GM23338 (cell line): ENCODE measurements around the gene PARD3.

ENCODE experiments used
- CREB1 ChIP-seq: fragments of 250-450 bp; sonication (Bioruptor Pico); IDR thresholded peaks from 2 replicates; pipeline ENCODE4 v1.5.0; 2020; ENCODE audit warnings: low read depth, mild to moderate bottlenecking, moderate library complexity
- EZH2 ChIP-seq: fragments of 200-600 bp; sonication (generic); IDR thresholded peaks from one replicate; pipeline ENCODE4 v1.8.0; 2017; ENCODE audit warnings: antibody characterized with exemption, mild to moderate bottlenecking, low read depth; ENCODE audit not compliant: unreplicated experiment
- EZH2phosphoT487 ChIP-seq: fragments of 200-600 bp; sonication (generic); IDR thresholded peaks from one replicate; pipeline ENCODE4 v1.8.1; 2018; ENCODE audit warnings: antibody characterized with exemption; ENCODE audit not compliant: unreplicated experiment
- JUNB ChIP-seq: IDR thresholded peaks from one replicate; pipeline ENCODE4 v1.6.1; 2016; ENCODE audit warnings: antibody characterized with exemption; ENCODE audit not compliant: unreplicated experiment
- POLR2AphosphoS5 ChIP-seq: IDR thresholded peaks from 2 replicates; pipeline ENCODE4 v1.6.1; 2016; ENCODE audit warnings: antibody characterized with exemption, low read depth
- STAT1 ChIP-seq: IDR thresholded peaks from one replicate; pipeline ENCODE4 v1.6.1; 2016; ENCODE audit warnings: antibody characterized with exemption; ENCODE audit not compliant: unreplicated experiment
- ZNF114 ChIP-seq: fragments of 250-450 bp; sonication (Bioruptor Pico); IDR thresholded peaks from 2 replicates; pipeline ENCODE4 v1.5.0; 2020; ENCODE audit warnings: mild to moderate bottlenecking, moderate library complexity
- ZNF331 ChIP-seq: fragments of 250-450 bp; sonication (Bioruptor Pico); IDR thresholded peaks from 2 replicates; pipeline ENCODE4 v1.5.0; 2020; ENCODE audit warnings: low read depth, mild to moderate bottlenecking, moderate library complexity
- TF ChIP-seq, protein P1 (sequence below), 2 experiments: fragments of 200-600 bp in 1 of 2; sonication (generic) in 1 of 2; conservative IDR thresholded peaks; 2 replicates each; pipeline versions ENCODE4 v1.5.1 to v1.6.1; 2016 to 2017; ENCODE audit warnings: antibody characterized with exemption in 2 of 2, low read depth in 2 of 2, mild to moderate bottlenecking in 2 of 2, moderate library complexity in 1 of 2
- TF ChIP-seq, protein P2 (sequence below): IDR thresholded peaks from 2 replicates; pipeline ENCODE4 v1.6.1; 2016; ENCODE audit warnings: antibody characterized with exemption
- TF ChIP-seq, protein P3 (sequence below): IDR thresholded peaks from one replicate; pipeline ENCODE4 v1.6.1; 2018; ENCODE audit warnings: antibody characterized with exemption; ENCODE audit not compliant: unreplicated experiment

DNA sequence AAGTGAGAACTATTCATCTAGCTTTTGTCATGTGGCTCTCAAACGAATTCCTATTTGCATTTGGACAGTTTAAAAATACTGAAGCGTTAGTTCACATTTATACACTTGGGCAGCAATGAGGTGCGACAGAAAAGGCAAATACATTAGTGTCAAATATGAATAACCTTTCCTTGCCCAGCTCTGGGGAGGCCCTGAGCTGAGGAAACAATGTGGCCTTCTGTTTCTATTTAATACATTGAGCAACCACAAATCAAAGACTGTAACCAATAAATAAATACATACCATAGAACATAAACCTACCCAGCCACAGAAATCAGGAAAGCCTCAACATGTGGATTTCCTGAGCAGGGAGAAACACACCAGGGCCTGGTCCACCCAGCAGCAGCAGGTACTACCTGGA lies 585.2 kb downstream of the PARD3 start:
- no peak for TF ChIP-seq POLR2AphosphoS5
- TF ChIP-seq, protein P1, sequence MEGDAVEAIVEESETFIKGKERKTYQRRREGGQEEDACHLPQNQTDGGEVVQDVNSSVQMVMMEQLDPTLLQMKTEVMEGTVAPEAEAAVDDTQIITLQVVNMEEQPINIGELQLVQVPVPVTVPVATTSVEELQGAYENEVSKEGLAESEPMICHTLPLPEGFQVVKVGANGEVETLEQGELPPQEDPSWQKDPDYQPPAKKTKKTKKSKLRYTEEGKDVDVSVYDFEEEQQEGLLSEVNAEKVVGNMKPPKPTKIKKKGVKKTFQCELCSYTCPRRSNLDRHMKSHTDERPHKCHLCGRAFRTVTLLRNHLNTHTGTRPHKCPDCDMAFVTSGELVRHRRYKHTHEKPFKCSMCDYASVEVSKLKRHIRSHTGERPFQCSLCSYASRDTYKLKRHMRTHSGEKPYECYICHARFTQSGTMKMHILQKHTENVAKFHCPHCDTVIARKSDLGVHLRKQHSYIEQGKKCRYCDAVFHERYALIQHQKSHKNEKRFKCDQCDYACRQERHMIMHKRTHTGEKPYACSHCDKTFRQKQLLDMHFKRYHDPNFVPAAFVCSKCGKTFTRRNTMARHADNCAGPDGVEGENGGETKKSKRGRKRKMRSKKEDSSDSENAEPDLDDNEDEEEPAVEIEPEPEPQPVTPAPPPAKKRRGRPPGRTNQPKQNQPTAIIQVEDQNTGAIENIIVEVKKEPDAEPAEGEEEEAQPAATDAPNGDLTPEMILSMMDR (conservative IDR thresholded peaks at IDR 0.05; ENCODE audit: low read depth in 2 of 2): no peak
- TF ChIP-seq EZH2phosphoT487: no peak
- TF ChIP-seq, protein P2, sequence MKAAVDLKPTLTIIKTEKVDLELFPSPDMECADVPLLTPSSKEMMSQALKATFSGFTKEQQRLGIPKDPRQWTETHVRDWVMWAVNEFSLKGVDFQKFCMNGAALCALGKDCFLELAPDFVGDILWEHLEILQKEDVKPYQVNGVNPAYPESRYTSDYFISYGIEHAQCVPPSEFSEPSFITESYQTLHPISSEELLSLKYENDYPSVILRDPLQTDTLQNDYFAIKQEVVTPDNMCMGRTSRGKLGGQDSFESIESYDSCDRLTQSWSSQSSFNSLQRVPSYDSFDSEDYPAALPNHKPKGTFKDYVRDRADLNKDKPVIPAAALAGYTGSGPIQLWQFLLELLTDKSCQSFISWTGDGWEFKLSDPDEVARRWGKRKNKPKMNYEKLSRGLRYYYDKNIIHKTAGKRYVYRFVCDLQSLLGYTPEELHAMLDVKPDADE: no peak
- TF ChIP-seq, protein P3, sequence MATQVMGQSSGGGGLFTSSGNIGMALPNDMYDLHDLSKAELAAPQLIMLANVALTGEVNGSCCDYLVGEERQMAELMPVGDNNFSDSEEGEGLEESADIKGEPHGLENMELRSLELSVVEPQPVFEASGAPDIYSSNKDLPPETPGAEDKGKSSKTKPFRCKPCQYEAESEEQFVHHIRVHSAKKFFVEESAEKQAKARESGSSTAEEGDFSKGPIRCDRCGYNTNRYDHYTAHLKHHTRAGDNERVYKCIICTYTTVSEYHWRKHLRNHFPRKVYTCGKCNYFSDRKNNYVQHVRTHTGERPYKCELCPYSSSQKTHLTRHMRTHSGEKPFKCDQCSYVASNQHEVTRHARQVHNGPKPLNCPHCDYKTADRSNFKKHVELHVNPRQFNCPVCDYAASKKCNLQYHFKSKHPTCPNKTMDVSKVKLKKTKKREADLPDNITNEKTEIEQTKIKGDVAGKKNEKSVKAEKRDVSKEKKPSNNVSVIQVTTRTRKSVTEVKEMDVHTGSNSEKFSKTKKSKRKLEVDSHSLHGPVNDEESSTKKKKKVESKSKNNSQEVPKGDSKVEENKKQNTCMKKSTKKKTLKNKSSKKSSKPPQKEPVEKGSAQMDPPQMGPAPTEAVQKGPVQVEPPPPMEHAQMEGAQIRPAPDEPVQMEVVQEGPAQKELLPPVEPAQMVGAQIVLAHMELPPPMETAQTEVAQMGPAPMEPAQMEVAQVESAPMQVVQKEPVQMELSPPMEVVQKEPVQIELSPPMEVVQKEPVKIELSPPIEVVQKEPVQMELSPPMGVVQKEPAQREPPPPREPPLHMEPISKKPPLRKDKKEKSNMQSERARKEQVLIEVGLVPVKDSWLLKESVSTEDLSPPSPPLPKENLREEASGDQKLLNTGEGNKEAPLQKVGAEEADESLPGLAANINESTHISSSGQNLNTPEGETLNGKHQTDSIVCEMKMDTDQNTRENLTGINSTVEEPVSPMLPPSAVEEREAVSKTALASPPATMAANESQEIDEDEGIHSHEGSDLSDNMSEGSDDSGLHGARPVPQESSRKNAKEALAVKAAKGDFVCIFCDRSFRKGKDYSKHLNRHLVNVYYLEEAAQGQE: no peak
- no peak for TF ChIP-seq ZNF114 (CRISPR knock-in tag)
- TF ChIP-seq JUNB: no peak
- TF ChIP-seq EZH2: no peak
- no peak for TF ChIP-seq ZNF331
- TF ChIP-seq CREB1 (CRISPR knock-in tag): no peak
- no peak for TF ChIP-seq STAT1
